Fibroblast of skin of left biceps (primary cell): ENCODE results near the gene ATP6V1B1.
"Not testable (repeated sequence)": the region's sequence is repeated elsewhere in the genome, so short reads cannot be mapped to it uniquely, and the experiment has no call there.

Experiments
- DNase-seq, 2 experiments: peaks; one replicate each; pipeline ENCODE4 v3.0.0-alpha.2; 2013; ENCODE audit warnings: low read depth in 2 of 2

The ATP6V1B1 gene

GRCh38 chr2:71006955-71007799 is 71.5 kb downstream of the ATP6V1B1 start:
- DNase-seq: no peak

DNA sequence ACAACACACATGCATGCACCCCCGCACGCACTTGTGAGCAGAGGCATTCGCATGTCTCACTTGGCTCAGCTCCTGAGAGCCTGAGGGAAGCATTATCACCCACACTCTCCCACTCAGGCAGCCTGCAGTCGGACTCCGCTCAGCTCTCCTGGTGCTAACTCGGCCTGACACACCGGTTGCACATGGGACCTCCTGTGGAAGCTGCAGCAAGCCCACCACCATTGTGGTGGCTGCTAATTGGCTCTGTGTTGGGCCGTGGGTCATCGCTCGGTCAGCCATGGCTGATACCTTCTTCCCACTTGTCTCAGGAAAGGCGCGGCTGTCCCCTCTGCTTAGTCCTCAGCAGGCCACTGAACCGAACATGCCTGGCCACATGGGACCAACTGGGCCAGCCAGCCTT is 72.6 kb downstream of the ATP6V1B1 start:
- no peak for DNase-seq

- DNase-seq: not testable (repeated sequence)
These were observed 76.1 kb downstream of the ATP6V1B1 start for GRCh38 chr2:71011786-71012185.
